Activated naive CD4-positive, alpha-beta T cell treated with anti-CD3 and anti-CD28 coated beads, Interleukin-2, amount 50 U/mL, for 24 hours (primary cell): ENCODE measurements around the gene PCDHA7.
"Not testable (repeated sequence)": the region's sequence is repeated elsewhere in the genome, so short reads cannot be mapped to it uniquely, and the experiment has no call there.

Experiments
- H3K27ac Mint-ChIP-seq: one replicate; pipeline ENCODE4 v1.8.0; 2021; ENCODE audit warnings: mild to moderate bottlenecking, mixed read lengths
- H3K27me3 Mint-ChIP-seq: one replicate; pipeline ENCODE4 v1.8.0; 2021; ENCODE audit warnings: mixed read lengths
- H3K36me3 Mint-ChIP-seq: one replicate; pipeline ENCODE4 v1.8.0; 2021; ENCODE audit warnings: mixed read lengths
- H3K4me1 Mint-ChIP-seq: one replicate; pipeline ENCODE4 v1.8.0; 2021; ENCODE audit warnings: mixed read lengths
- H3K4me3 Mint-ChIP-seq: one replicate; pipeline ENCODE4 v1.8.0; 2021; ENCODE audit warnings: mild to moderate bottlenecking, mixed read lengths
- H3K9me3 Mint-ChIP-seq: one replicate; pipeline ENCODE4 v1.8.0; 2021; ENCODE audit warnings: mixed read lengths

The PCDHA7 gene

DNA sequence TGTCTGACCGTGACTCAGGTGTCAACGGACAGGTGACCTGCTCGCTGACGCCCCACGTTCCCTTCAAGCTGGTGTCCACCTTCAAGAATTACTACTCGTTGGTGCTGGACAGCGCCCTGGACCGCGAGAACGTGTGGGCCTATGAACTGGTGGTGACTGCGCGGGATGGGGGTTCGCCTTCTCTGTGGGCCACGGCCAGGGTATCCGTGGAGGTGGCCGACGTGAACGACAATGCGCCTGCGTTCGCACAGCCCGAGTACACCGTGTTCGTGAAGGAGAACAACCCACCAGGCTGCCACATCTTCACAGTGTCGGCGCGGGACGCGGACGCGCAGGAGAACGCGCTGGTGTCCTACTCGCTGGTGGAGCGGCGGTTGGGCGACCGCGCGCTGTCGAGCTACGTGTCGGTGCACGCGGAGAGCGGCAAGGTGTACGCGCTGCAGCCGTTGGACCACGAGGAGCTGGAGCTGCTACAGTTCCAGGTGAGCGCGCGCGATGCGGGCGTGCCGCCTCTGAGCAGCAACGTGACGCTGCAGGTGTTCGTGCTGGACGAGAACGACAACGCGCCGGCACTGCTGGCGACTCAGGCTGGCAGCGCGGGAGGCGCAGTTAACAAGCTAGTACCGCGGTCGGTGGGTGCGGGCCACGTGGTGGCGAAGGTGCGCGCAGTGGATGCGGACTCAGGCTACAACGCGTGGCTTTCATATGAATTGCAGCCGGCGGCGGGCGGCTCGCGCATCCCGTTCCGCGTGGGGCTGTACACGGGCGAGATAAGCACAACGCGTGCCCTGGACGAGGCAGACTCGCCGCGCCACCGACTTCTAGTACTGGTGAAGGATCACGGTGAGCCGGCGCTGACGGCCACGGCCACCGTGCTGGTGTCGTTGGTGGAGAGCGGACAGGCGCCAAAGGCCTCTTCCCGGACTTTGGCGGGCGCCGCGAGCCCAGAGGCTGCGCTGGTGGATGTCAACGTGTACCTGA lies 36.4 kb downstream of the PCDHA7 start:
- Mint-ChIP-seq H3K4me1 (no peaks in the 10 kb centered on the region), H3K27ac (no peak overlapping the region), H3K36me3 (peaks cover 3% of the 10 kb centered on the region)

DNA sequence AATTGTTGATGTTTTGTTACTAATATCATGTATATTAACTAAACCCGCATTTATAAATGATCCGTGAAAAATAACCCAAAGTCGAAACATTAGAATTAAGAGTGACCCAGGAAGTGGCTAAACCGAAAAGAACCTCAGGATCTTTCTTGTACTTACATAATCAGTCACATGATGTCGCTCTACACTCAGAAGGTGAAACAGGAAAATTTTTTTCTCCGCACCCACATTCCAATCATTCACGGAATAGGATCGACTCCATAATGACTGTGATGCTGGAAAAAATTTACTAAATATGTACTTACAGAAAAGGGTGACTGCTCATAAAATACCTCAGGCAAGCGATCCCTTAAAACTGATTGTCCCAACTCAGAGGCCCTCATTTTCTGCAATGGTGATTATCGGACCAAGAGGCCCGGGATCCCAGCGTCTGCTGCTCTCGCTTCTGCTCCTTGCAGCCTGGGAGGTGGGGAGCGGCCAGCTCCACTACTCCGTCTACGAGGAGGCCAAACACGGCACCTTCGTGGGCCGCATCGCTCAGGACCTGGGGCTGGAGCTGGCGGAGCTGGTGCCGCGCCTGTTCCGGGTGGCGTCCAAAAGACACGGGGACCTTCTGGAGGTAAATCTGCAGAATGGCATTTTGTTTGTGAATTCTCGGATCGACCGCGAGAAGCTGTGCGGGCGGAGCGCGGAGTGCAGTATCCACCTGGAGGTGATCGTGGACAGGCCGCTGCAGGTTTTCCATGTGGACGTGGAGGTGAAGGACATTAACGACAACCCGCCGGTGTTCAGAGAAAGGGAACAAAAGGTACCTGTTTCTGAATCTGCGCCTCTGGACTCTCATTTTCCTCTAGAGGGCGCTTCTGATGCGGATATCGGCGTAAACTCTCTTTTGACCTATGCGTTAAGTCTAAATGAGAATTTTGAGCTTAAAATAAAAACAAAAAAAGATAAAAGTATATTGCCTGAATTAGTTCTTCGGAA lies 41.3 kb downstream of the PCDHA7 start, which contains the start of gene PCDHA12:
Gene PCDHA12, plus strand, starts transcription at position 224 of the 981 bp plus-strand sequence. Its CDS starts 165 bp downstream, at position 389.
- Mint-ChIP-seq H3K27me3 (peaks cover 37% of the 10 kb centered on the region), H3K27ac (no peak within 1 kb of the TSS), H3K4me3 (no peak within 1 kb of the TSS)

More for the DNA sequence above, 36.4 kb downstream of the PCDHA7 start:
- Mint-ChIP-seq H3K4me3 (no peak overlapping the region), H3K27me3 (peaks cover 28% of the 10 kb centered on the region), H3K9me3 (peaks cover 11% of the 10 kb centered on the region)

DNA sequence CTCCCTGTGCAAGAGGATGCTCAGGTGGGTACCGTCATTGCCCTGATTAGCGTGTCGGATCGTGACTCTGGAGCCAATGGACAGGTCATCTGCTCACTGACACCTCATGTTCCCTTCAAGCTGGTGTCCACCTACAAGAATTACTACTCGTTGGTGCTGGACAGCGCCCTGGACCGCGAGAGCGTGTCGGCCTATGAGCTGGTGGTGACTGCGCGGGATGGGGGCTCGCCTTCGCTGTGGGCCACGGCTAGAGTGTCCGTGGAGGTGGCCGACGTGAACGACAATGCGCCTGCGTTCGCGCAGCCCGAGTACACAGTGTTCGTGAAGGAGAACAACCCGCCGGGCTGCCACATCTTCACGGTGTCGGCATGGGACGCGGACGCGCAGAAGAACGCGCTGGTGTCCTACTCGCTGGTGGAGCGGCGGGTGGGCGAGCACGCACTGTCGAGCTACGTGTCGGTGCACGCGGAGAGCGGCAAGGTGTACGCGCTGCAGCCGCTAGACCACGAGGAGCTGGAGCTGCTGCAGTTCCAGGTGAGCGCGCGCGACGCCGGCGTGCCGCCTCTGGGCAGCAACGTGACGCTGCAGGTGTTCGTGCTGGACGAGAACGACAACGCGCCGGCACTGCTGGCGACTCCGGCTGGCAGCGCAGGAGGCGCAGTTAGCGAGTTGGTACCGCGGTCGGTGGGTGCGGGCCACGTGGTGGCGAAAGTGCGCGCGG lies 42.6 kb downstream of the PCDHA7 start:
- H3K9me3 Mint-ChIP-seq, result peaks cover 32% of the 10 kb centered on the region
- H3K4me3 Mint-ChIP-seq, result not testable (repeated sequence)

More for the DNA sequence above, 41.3 kb downstream of the PCDHA7 start, which contains the start of gene PCDHA12:
- H3K9me3 Mint-ChIP-seq, result peaks cover 20% of the 10 kb centered on the region
- peaks cover 5% of the 10 kb centered on the region for H3K36me3 Mint-ChIP-seq
- no peaks in the 10 kb centered on the region for H3K4me1 Mint-ChIP-seq

DNA sequence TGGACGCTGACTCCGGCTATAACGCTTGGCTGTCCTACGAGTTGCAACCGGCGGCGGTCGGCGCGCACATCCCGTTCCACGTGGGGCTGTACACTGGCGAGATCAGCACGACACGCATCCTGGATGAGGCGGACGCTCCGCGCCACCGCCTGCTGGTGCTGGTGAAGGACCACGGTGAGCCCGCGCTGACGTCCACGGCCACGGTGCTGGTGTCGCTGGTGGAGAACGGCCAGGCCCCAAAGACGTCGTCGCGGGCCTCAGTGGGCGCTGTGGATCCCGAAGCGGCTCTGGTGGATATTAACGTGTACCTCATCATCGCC lies 43.2 kb downstream of the PCDHA7 start:
- Mint-ChIP-seq H3K4me3 (no peak overlapping the region), H3K36me3 (peaks cover 14% of the 10 kb centered on the region), H3K27ac (no peak overlapping the region), H3K27me3 (peaks cover 43% of the 10 kb centered on the region), H3K4me1 (no peaks in the 10 kb centered on the region), H3K9me3 (peaks cover 30% of the 10 kb centered on the region)

More for the DNA sequence above, 42.6 kb downstream of the PCDHA7 start:
- H3K4me1 Mint-ChIP-seq, H3K27ac Mint-ChIP-seq: not testable (repeated sequence)
- Mint-ChIP-seq H3K27me3 (peaks cover 45% of the 10 kb centered on the region), H3K36me3 (peaks cover 12% of the 10 kb centered on the region)

DNA sequence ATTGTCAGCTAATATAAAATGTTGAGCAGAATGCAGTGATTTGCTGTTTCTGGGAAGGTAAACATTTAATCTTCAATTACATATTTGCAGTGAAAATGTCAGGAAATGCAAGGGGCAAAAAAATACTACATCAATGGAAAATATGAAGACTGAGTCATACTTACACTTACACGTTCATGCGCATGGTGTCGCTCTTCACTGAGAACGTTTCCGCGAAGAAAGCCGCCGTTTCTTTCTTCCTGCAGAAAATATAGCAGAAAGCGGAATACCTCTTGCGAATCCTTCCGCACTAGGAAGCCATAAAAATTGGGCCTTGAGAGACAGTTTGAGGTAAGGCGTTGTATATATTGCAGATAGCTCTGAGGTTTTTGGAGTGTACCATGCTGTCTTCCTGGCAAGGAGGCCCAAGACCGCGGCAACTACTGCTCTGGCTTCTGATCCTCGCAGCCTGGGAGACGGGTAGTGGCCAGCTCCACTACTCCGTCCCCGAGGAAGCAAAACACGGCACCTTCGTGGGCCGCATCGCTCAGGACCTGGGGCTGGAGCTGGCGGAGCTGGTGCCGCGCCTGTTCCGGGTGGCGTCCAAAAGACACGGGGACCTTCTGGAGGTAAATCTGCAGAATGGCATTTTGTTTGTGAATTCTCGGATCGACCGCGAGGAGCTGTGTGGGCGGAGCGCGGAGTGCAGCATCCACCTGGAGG lies 48.0 kb downstream of the PCDHA7 start, which contains the start of gene PCDHA13:
Gene PCDHA13, plus strand, starts transcription at position 236 of the 702 bp plus-strand sequence. Its CDS starts 145 bp downstream, at position 381.
- no peak within 1 kb of the TSS for H3K4me3 Mint-ChIP-seq
- peaks cover 31% of the 10 kb centered on the region for H3K27me3 Mint-ChIP-seq
- H3K36me3 Mint-ChIP-seq, result peaks cover 16% of the 10 kb centered on the region
- no peak within 1 kb of the TSS for H3K27ac Mint-ChIP-seq
- no peaks in the 10 kb centered on the region for H3K4me1 Mint-ChIP-seq
- peaks cover 37% of the 10 kb centered on the region for H3K9me3 Mint-ChIP-seq

DNA sequence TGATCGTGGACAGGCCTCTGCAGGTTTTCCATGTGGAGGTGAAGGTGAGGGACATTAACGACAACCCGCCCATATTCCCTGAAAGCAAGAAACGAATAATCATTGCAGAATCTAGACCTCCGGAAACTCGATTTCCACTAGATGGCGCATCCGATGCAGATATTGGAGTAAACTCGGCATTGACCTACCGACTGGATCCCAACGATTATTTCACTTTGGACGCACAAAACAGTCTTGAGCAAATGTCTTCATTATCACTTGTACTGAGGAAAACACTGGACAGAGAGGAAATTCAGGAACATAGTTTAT lies 48.5 kb downstream of the PCDHA7 start:
- Mint-ChIP-seq H3K4me1 (no peaks in the 10 kb centered on the region), H3K27ac (no peak overlapping the region), H3K27me3 (peaks cover 34% of the 10 kb centered on the region), H3K4me3 (no peak overlapping the region), H3K36me3 (peaks cover 16% of the 10 kb centered on the region), H3K9me3 (peaks cover 42% of the 10 kb centered on the region)

DNA sequence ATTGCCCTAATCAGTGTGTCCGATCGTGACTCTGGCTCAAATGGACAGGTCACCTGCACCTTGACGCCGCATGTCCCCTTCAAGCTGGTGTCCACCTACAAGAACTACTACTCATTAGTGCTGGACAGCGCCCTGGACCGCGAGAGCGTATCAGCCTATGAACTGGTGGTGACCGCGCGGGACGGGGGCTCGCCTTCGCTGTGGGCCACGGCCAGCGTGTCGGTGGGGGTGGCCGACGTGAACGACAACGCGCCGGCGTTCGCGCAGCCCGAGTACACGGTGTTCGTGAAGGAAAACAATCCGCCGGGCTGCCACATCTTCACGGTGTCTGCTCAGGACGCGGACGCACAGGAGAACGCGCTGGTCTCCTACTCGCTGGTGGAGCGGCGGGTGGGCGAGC lies 49.3 kb downstream of the PCDHA7 start:
- Mint-ChIP-seq H3K27ac (no peak overlapping the region), H3K27me3 (peaks cover 36% of the 10 kb centered on the region), H3K9me3 (peaks cover 47% of the 10 kb centered on the region), H3K4me3 (no peak overlapping the region), H3K4me1 (no peaks in the 10 kb centered on the region), H3K36me3 (peaks cover 16% of the 10 kb centered on the region)

DNA sequence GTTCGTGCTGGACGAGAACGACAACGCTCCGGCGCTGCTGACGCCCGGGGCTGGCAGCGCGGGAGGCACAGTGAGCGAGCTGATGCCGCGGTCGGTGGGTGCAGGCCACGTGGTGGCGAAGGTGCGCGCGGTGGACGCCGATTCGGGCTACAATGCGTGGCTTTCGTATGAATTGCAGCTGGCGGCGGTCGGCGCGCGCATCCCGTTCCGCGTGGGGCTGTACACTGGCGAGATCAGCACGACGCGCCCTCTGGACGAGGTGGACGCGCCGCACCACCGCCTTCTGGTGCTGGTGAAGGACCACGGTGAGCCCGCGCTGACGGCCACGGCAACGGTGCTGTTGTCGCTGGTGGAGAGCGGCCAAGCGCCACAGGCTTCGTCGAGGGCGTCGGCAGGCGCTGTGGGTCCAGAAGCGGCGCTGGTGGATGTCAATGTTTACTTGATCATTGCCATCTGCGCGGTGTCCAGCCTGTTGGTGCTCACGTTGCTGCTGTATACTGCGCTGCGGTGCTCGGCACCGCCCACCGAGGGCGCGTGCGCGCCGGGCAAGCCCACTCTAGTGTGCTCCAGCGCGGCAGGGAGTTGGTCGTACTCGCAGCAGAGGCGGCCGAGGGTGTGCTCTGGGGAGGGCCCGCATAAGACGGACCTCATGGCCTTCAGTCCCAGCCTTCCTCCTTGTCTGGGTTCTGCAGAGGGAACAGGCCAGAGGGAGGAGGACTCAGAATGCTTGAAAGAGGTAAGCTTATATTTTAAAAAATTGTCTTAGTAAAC lies 50.0 kb downstream of the PCDHA7 start:
- no peaks in the 10 kb centered on the region for H3K4me1 Mint-ChIP-seq
- peaks cover 36% of the 10 kb centered on the region for H3K27me3 Mint-ChIP-seq
- no peak overlapping the region for H3K27ac Mint-ChIP-seq
- peaks cover 47% of the 10 kb centered on the region for H3K9me3 Mint-ChIP-seq
- no peak overlapping the region for H3K4me3 Mint-ChIP-seq
- peaks cover 16% of the 10 kb centered on the region for H3K36me3 Mint-ChIP-seq
